HG02610 (cell line): Measurements from ENCODE around the gene PACRG.

ENCODE experiments used
- ATAC-seq: cut with Tn5 transposase; IDR thresholded peaks from one replicate; pipeline ENCODE4 v1.9.1; 2021; ENCODE audit warnings: mild to moderate bottlenecking, moderate library complexity; ENCODE audit not compliant: unreplicated experiment

PACRG gene

GRCh38 chr6:162862462-162862861 is 134.7 kb downstream of the PACRG start:
- ATAC-seq, result no peak

- no peak for ATAC-seq
Measured at GRCh38 chr6:162862941-162863340, 135.2 kb downstream of the PACRG start.

- ATAC-seq, result no peak
Measured at GRCh38 chr6:162863821-162864220, 136.0 kb downstream of the PACRG start.

- no peak for ATAC-seq
Measured at GRCh38 chr6:162864911-162865310, 137.1 kb downstream of the PACRG start.

GRCh38 chr6:162866656-162867055 is 138.9 kb downstream of the PACRG start:
- ATAC-seq, result no peak

- ATAC-seq, result no peak
Measured at GRCh38 chr6:162868397-162868796, 140.6 kb downstream of the PACRG start.

- no peak for ATAC-seq
Measured at GRCh38 chr6:162871966-162872365, 144.2 kb downstream of the PACRG start.

GRCh38 chr6:162873537-162873936 is 145.8 kb downstream of the PACRG start:
- ATAC-seq, result no peak

GRCh38 chr6:162875070-162875469 is 147.3 kb downstream of the PACRG start:
- ATAC-seq, result no peak

GRCh38 chr6:162882801-162883481 is 155.2 kb downstream of the PACRG start:
- ATAC-seq, result no peak

GRCh38 chr6:162887981-162888689 is 160.4 kb downstream of the PACRG start:
- ATAC-seq, result no peak

- no peak for ATAC-seq
Measured at GRCh38 chr6:162889303-162889702, 161.5 kb downstream of the PACRG start.

GRCh38 chr6:162898011-162898410 is 170.2 kb downstream of the PACRG start:
- ATAC-seq, result no peak

GRCh38 chr6:162899148-162899547 is 171.4 kb downstream of the PACRG start:
- ATAC-seq, result no peak

- ATAC-seq, result no peak
Measured at GRCh38 chr6:162900503-162900902, 172.7 kb downstream of the PACRG start.

GRCh38 chr6:162904069-162904663 is 176.4 kb downstream of the PACRG start:
- ATAC-seq, result no peak

GRCh38 chr6:162906479-162906878 is 178.7 kb downstream of the PACRG start:
- ATAC-seq, result no peak

- no peak for ATAC-seq
Measured at GRCh38 chr6:162907876-162908481, 180.2 kb downstream of the PACRG start.

GRCh38 chr6:162913206-162913605 is 185.4 kb downstream of the PACRG start:
- ATAC-seq, result no peak

GRCh38 chr6:162917506-162917905 is 189.7 kb downstream of the PACRG start:
- no peak for ATAC-seq

- ATAC-seq, result no peak
Measured at GRCh38 chr6:162921062-162921461, 193.3 kb downstream of the PACRG start.
